Uterus (tissue), 2 donors: ENCODE data around the gene COX7C.

Experiments used
- CTCF ChIP-seq, 4 experiments: fragments of 200-600 bp in 2 of 4; fragments of 450-650 bp in 2 of 4; sonication (generic) in 2 of 4; IDR thresholded peaks; one replicate each; pipeline ENCODE4 v1.5.1; 2016 to 2019; ENCODE audit warnings: antibody characterized with exemption in 4 of 4, mild to moderate bottlenecking in 2 of 4, moderate library complexity in 1 of 4
- POLR2A ChIP-seq, 2 donors: fragments of 450-650 bp; IDR thresholded peaks; one replicate each; pipeline ENCODE4 v1.6.1; 2016; ENCODE audit warnings: antibody characterized with exemption in 2 of 2, mild to moderate bottlenecking in 1 of 2, moderate library complexity in 1 of 2

DNA sequence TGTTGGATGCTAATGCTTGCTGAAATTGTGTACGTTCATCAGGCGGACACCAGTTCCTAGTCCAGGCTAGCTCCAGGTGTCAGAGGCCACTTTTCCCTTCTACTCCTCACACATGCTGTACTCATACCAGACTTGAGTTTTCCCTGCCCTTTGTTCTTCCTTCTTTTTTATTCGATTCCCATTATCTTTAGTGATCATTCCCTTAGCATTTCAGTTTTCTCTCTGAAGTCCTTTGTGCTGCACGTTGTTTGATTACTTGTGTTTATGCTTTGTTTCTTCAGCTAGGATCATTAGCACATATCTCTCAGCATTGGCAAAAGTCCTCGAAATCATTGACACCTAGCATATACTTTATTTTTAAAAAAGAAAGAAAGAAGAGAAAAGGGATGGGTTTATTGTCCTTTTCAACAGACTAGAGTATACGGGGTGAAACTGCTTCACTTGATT is 409 bp upstream of the COX7C start:
- TF ChIP-seq CTCF (IDR thresholded peaks at IDR 0.05) = no peak
- TF ChIP-seq POLR2A (IDR thresholded peaks at IDR 0.05) = no peak
